GM18873 (cell line): ENCODE data around the gene STK32A.
"Not testable (repeated sequence)": the region's sequence is repeated elsewhere in the genome, so short reads cannot be mapped to it uniquely, and the experiment has no call there.

Experiments
- ATAC-seq: cut with Tn5 transposase; IDR thresholded peaks from one replicate; pipeline ENCODE4 v1.9.1; 2021; ENCODE audit warnings: mild to moderate bottlenecking, moderate library complexity, moderate number of reproducible peaks; ENCODE audit not compliant: unreplicated experiment, low FRiP score

The STK32A gene

GRCh38 chr5:147339313-147339712 lies 104.5 kb downstream of the STK32A start:
- ATAC-seq: no peak

- no peak for ATAC-seq
These were observed 106.1 kb downstream of the STK32A start for GRCh38 chr5:147340941-147341340.

- ATAC-seq: no peak
These were observed 106.5 kb downstream of the STK32A start for GRCh38 chr5:147341345-147341744.

- ATAC-seq: no peak
These were observed 110.0 kb downstream of the STK32A start for GRCh38 chr5:147344861-147345260.

GRCh38 chr5:147346006-147346561 lies 111.3 kb downstream of the STK32A start:
- ATAC-seq: no peak

GRCh38 chr5:147348046-147348445 lies 113.2 kb downstream of the STK32A start:
- no peak for ATAC-seq

- ATAC-seq: no peak
These were observed 113.6 kb downstream of the STK32A start for GRCh38 chr5:147348451-147348850.

GRCh38 chr5:147349241-147349640 lies 114.4 kb downstream of the STK32A start:
- no peak for ATAC-seq

- ATAC-seq: no peak
These were observed 124.3 kb downstream of the STK32A start for GRCh38 chr5:147359101-147359500.

GRCh38 chr5:147359581-147359980 lies 124.8 kb downstream of the STK32A start:
- ATAC-seq: no peak

- no peak for ATAC-seq
These were observed 126.0 kb downstream of the STK32A start for GRCh38 chr5:147360816-147361215.

GRCh38 chr5:147361441-147362175 lies 126.8 kb downstream of the STK32A start:
- no peak for ATAC-seq

GRCh38 chr5:147367381-147367780 lies 132.6 kb downstream of the STK32A start:
- ATAC-seq: not testable (repeated sequence)

- no peak for ATAC-seq
These were observed 135.0 kb downstream of the STK32A start for GRCh38 chr5:147369742-147370374.

GRCh38 chr5:147371290-147371689 lies 136.5 kb downstream of the STK32A start:
- no peak for ATAC-seq

- ATAC-seq: no peak
These were observed 137.4 kb downstream of the STK32A start for GRCh38 chr5:147372191-147372590.

GRCh38 chr5:147373328-147373727 lies 138.5 kb downstream of the STK32A start:
- ATAC-seq: no peak

GRCh38 chr5:147375151-147375550 lies 140.3 kb downstream of the STK32A start:
- no peak for ATAC-seq

GRCh38 chr5:147377682-147378081 lies 142.9 kb downstream of the STK32A start:
- ATAC-seq: no peak

GRCh38 chr5:147381555-147381954 lies 146.7 kb downstream of the STK32A start:
- no peak for ATAC-seq

GRCh38 chr5:147382776-147383175 lies 147.9 kb downstream of the STK32A start:
- ATAC-seq: no peak
